Tibial artery (tissue), 4 donors: ENCODE measurements around the gene CBX5.

Experiments
- DNase-seq, 2 donors: peaks; one replicate each; pipeline ENCODE4 v3.0.0-alpha.2; 2019
- H3K27ac ChIP-seq, 2 donors: fragments of 200-600 bp; sonication (generic) in 1 of 2; 1 replicate in 1 of 2; 2 replicates in 1 of 2; pipeline ENCODE4 v1.5.1; 2018 to 2019; ENCODE audit warnings: mild to moderate bottlenecking in 1 of 2
- H3K27me3 ChIP-seq, 2 donors: fragments of 200-600 bp; sonication (generic) in 1 of 2; one replicate each; pipeline versions ENCODE4 v1.5.1 to v1.6.0; 2016 to 2019
- H3K36me3 ChIP-seq, 3 donors: fragments of 200-600 bp; sonication (generic) in 2 of 3; one replicate each; pipeline ENCODE4 v1.5.1; 2016 to 2019; ENCODE audit warnings: mild to moderate bottlenecking in 2 of 3
- H3K4me1 ChIP-seq, 4 donors: fragments of 200-600 bp; sonication (generic) in 2 of 4; 1 replicate in 3 of 4; 2 replicates in 1 of 4; pipeline ENCODE4 v1.5.1; 2016 to 2019
- H3K4me3 ChIP-seq, 2 donors: fragments of 200-600 bp; sonication (generic) in 1 of 2; 1 replicate in 1 of 2; 2 replicates in 1 of 2; pipeline ENCODE4 v1.5.1; 2018 to 2019; ENCODE audit warnings: mild to moderate bottlenecking in 2 of 2
- H3K9me3 ChIP-seq, 3 donors: fragments of 200-600 bp; sonication (generic) in 1 of 3; one replicate each; pipeline ENCODE4 v1.5.1; 2016 to 2019
- intact Hi-C: fragments of 100-400 bp; cut with DNase I; formaldehyde crosslinking; loops from one replicate; pipeline ENCODE4 v1.15.0; 2023; ENCODE audit warnings: low total_unique reads
- TF ChIP-seq, protein P1 (sequence below), 2 experiments: fragments of 200-600 bp in 1 of 2; fragments of 450-650 bp in 1 of 2; IDR thresholded peaks; one replicate each; pipeline ENCODE4 v1.5.1; 2017 to 2019; ENCODE audit warnings: antibody characterized with exemption in 2 of 2, mild to moderate bottlenecking in 1 of 2, moderate library complexity in 1 of 2

Gene CBX5

DNA sequence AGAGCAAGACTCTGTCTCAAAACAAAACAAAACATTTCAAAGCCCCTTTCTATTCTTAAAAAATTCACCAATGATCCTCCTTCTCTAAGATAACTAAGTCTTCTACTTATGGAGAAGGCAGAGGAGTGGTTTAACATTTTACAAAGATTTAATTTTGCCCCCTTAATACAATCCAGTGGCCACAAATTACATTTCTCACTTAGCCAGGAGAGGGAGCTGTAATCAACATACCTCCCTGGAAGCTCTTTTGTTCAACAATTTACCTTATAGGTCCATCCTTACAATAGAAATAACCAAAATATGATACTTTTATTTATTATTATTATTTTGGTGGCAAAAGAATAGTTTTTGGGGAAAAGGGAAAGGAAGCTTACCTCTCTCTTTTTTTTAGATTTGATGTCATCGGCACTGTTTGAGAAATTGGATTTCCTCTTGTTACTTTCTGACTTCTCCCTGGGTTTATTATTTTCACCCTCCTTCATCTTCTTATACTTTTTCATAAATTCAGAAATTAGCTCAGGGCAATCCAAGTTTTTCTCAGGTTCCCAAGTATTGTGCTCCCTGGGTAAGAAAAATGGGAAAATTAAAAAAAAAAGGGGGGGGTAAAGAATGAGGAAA, 28.1 kb downstream of the CBX5 start:
- H3K9me3 ChIP-seq: no peaks in the 10 kb centered on the region

GRCh38 chr12:54249489-54249888, 30.4 kb downstream of the CBX5 start:
- H3K27ac ChIP-seq: no peak overlapping the region
- no peak for DNase-seq
- H3K9me3 ChIP-seq: no peaks in the 10 kb centered on the region
- TF ChIP-seq, protein P1, sequence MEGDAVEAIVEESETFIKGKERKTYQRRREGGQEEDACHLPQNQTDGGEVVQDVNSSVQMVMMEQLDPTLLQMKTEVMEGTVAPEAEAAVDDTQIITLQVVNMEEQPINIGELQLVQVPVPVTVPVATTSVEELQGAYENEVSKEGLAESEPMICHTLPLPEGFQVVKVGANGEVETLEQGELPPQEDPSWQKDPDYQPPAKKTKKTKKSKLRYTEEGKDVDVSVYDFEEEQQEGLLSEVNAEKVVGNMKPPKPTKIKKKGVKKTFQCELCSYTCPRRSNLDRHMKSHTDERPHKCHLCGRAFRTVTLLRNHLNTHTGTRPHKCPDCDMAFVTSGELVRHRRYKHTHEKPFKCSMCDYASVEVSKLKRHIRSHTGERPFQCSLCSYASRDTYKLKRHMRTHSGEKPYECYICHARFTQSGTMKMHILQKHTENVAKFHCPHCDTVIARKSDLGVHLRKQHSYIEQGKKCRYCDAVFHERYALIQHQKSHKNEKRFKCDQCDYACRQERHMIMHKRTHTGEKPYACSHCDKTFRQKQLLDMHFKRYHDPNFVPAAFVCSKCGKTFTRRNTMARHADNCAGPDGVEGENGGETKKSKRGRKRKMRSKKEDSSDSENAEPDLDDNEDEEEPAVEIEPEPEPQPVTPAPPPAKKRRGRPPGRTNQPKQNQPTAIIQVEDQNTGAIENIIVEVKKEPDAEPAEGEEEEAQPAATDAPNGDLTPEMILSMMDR (IDR thresholded peaks at IDR 0.05): no peak
- no peaks in the 10 kb centered on the region for H3K4me1 ChIP-seq
- H3K36me3 ChIP-seq: peaks cover 0 to 64% (median 14%) of the 10 kb centered on the region in 3 donors
- intact Hi-C loops: loop anchor here (5.0 kb wide), 1 partner anchor 98 kb away; no protein-coding TSS in a partner anchor
- H3K27me3 ChIP-seq: no peaks in the 10 kb centered on the region
- H3K4me3 ChIP-seq: no peak overlapping the region

More for the DNA sequence above, 28.1 kb downstream of the CBX5 start:
- no peaks in the 10 kb centered on the region for H3K4me1 ChIP-seq
- DNase-seq: no peak
- TF ChIP-seq, protein P1 (IDR thresholded peaks at IDR 0.05): peak; percentile 43 to 52
- no peak overlapping the region for H3K4me3 ChIP-seq
- intact Hi-C loops: no loop called here
- no peak overlapping the region for H3K27ac ChIP-seq
- H3K27me3 ChIP-seq: no peaks in the 10 kb centered on the region
- H3K36me3 ChIP-seq: peaks cover 0 to 68% (median 14%) of the 10 kb centered on the region in 3 donors

DNA sequence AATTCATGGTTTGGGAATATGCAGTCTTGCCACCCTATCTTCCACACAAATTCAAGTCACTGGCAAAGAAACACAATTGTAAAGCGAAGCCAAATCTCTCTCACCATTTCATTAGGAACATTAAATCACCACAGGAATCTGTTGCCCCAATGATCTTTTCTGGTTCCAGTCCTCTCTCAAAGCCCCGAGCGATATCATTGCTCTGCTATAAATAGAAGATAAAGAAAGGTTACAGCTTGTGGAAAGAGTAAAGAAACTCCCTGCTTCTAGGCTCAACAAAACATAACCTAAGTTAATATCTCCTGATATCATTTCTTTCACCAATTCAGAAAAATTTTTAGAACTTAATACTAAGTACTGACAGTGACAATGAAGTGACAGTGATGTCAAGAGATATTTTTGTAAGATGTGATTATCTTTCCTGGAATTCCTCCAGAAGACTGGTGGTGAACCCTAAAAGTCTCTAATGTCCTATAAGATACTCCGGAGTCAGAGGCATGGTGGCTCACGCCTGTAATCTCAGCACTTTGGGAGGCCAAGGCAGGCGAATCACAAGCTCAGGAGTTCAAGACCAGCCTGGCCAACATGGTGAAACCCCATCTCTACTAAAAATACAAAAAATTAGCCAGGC, 33.8 kb downstream of the CBX5 start:
- Histone ChIP-seq H3K27ac (no peak overlapping the region), H3K4me1 (no peaks in the 10 kb centered on the region), H3K9me3 (no peaks in the 10 kb centered on the region), H3K4me3 (no peak overlapping the region), H3K27me3 (no peaks in the 10 kb centered on the region), H3K36me3 (peaks cover 16 to 80% (median 41%) of the 10 kb centered on the region in 3 donors)
- TF ChIP-seq, protein P1 (IDR thresholded peaks at IDR 0.05): no peak
- intact Hi-C loops: loop anchor here (5.0 kb wide), 1 partner anchor 101 kb away; no protein-coding TSS in a partner anchor
- no peak for DNase-seq

DNA sequence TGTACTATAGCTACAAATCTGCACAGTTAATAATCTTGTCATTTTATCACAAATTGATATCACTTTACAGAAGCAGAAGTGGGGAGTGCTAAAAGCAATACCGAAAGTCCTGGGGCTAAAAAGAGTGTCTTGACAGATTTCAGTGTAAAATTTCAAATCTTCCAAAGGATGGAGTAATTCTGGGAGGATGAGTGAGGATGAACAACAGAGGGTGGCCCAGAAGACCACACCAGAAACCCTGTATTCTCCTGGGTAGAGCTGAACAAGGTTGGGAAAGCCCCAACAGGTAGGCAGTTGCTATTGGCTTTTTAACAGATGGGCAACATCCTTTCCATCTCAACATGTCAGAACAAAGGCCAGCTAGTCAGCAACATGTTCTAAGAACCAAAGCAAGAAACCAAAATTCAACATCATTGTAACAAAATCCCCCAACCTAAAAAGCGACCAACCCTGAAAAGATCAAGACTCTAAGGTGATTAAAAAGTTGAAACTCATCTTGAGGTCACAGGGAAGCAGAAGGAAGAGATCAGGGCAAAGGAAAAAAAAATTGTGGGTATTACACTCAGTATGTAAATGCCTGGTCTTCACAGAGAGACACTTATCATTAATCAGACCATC, 38.8 kb downstream of the CBX5 start:
- Histone ChIP-seq H3K4me1 (no peaks in the 10 kb centered on the region), H3K4me3 (no peak overlapping the region), H3K9me3 (no peaks in the 10 kb centered on the region), H3K27ac (no peak overlapping the region), H3K27me3 (no peaks in the 10 kb centered on the region), H3K36me3 (peaks cover 16 to 82% (median 49%) of the 10 kb centered on the region in 3 donors)
- DNase-seq: no peak
- TF ChIP-seq, protein P1 (IDR thresholded peaks at IDR 0.05): no peak
- intact Hi-C loops: no loop called here

GRCh38 chr12:54240129-54240528, 39.8 kb downstream of the CBX5 start:
- TF ChIP-seq, protein P1 (IDR thresholded peaks at IDR 0.05): no peak
- intact Hi-C loops: no loop called here
- Histone ChIP-seq H3K27me3 (no peaks in the 10 kb centered on the region), H3K4me1 (no peaks in the 10 kb centered on the region), H3K9me3 (no peaks in the 10 kb centered on the region), H3K4me3 (no peak overlapping the region), H3K36me3 (peaks cover 16 to 75% (median 40%) of the 10 kb centered on the region in 3 donors), H3K27ac (no peak overlapping the region)
- DNase-seq: no peak
